Nephron progenitor cell (in vitro differentiated cells): ENCODE results near the gene TFEB.

Experiments
- DNase-seq: peaks from one replicate; pipeline ENCODE4 v3.0.0; 2021
- H3K27ac Mint-ChIP-seq: 2 replicates; pipeline ENCODE4 v1.8.0; 2021; ENCODE audit warnings: mild to moderate bottlenecking, moderate library complexity, mixed read lengths
- H3K27me3 Mint-ChIP-seq: 2 replicates; pipeline ENCODE4 v1.8.0; 2021; ENCODE audit warnings: mild to moderate bottlenecking, low read depth, mixed read lengths; ENCODE audit not compliant: poor library complexity
- H3K36me3 Mint-ChIP-seq: 2 replicates; pipeline ENCODE4 v1.8.0; 2021; ENCODE audit warnings: low read depth, mixed read lengths
- H3K4me1 Mint-ChIP-seq: 2 replicates; pipeline ENCODE4 v1.8.0; 2021; ENCODE audit warnings: mixed read lengths
- H3K4me3 Mint-ChIP-seq: 2 replicates; pipeline ENCODE4 v1.8.0; 2021; ENCODE audit warnings: mild to moderate bottlenecking, moderate library complexity, mixed read lengths
- H3K9me3 Mint-ChIP-seq: 2 replicates; pipeline ENCODE4 v1.8.0; 2021; ENCODE audit warnings: mild to moderate bottlenecking, moderate library complexity, mixed read lengths
- TF ChIP-seq, protein P1 (sequence below): fragments of 200-600 bp; sonication (generic); IDR thresholded peaks from 2 replicates; pipeline ENCODE4 v1.5.0; 2021; ENCODE audit warnings: antibody characterized with exemption

TFEB gene

DNA sequence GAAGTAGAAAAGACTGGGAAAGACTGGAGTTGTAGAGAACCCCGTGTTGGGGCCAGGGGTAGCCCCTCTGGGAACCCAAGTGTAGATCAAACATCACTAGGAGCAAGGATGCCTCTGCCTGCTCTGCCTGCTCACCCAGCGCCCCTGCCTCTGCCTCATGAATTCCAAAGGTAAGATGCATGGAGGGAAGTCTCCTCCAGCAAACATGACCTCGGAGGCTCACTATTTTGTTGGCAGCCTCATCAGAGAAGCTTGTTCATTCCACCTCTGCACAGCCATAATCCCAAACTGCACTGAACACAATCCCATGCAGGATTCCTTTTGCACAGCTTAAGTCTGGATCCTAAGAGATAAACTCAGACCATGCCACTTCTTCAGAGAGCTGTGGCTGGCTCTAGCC is 39.4 kb upstream of the TFEB start:
- Mint-ChIP-seq H3K4me3 (no peak overlapping the region), H3K4me1 (peaks cover 14% of the 10 kb centered on the region), H3K27me3 (peaks cover 11% of the 10 kb centered on the region), H3K9me3 (no peaks in the 10 kb centered on the region), H3K36me3 (peaks cover 24% of the 10 kb centered on the region), H3K27ac (no peak overlapping the region)
- DNase-seq, result no peak
- TF ChIP-seq, protein P1, sequence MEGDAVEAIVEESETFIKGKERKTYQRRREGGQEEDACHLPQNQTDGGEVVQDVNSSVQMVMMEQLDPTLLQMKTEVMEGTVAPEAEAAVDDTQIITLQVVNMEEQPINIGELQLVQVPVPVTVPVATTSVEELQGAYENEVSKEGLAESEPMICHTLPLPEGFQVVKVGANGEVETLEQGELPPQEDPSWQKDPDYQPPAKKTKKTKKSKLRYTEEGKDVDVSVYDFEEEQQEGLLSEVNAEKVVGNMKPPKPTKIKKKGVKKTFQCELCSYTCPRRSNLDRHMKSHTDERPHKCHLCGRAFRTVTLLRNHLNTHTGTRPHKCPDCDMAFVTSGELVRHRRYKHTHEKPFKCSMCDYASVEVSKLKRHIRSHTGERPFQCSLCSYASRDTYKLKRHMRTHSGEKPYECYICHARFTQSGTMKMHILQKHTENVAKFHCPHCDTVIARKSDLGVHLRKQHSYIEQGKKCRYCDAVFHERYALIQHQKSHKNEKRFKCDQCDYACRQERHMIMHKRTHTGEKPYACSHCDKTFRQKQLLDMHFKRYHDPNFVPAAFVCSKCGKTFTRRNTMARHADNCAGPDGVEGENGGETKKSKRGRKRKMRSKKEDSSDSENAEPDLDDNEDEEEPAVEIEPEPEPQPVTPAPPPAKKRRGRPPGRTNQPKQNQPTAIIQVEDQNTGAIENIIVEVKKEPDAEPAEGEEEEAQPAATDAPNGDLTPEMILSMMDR, result no peak

DNA sequence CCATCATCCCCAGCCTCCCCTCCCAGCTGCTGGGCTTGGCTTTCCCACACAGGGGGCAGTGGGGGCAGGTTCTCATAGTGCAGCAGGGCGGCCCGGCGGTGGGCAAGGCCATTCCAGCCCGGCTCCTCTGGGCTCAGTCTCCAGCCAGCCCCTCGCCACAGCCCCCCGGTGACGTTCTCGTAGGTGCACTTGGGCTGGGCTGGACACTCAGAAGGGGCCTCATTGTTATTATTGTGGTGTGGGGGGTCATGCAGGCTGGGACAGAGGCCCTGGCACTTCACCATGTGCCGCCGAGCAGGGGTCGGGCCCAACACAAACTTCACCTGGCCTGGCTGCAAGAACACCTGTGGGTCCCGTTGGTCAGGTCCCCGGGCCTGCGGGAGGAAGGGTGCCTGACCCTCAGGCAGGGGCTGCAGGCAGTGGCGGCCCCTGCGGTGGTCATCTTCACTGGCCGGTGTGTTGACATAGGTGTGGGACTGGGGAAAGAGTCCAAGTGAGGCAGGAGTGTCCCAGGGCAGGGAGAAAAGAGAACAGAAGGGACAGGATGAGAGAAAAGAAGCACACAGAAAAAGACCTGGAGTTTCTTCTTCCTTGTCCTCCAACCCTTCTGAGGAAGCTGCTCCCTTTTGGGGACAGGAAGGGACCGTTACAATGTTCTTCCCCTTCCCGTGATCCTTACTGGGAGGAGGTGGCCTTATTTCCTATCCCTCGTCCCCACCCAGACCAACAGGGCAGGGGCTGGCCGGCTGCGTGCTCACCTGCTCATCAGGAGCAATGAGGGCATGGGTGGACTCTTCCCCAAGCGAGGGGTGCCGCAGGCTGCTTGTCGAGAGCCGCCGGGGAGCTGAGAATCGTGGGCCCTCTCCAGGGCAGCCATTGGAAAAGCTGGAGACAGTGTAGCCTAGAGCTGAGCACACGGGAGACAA is 35.9 kb upstream of the TFEB start:
- Mint-ChIP-seq H3K4me1 (peaks cover 30% of the 10 kb centered on the region), H3K4me3 (no peak overlapping the region), H3K27me3 (peaks cover 8% of the 10 kb centered on the region), H3K27ac (no peak overlapping the region), H3K9me3 (no peaks in the 10 kb centered on the region), H3K36me3 (peaks cover 24% of the 10 kb centered on the region)
- TF ChIP-seq, protein P1, result no peak
- DNase-seq, result no peak

DNA sequence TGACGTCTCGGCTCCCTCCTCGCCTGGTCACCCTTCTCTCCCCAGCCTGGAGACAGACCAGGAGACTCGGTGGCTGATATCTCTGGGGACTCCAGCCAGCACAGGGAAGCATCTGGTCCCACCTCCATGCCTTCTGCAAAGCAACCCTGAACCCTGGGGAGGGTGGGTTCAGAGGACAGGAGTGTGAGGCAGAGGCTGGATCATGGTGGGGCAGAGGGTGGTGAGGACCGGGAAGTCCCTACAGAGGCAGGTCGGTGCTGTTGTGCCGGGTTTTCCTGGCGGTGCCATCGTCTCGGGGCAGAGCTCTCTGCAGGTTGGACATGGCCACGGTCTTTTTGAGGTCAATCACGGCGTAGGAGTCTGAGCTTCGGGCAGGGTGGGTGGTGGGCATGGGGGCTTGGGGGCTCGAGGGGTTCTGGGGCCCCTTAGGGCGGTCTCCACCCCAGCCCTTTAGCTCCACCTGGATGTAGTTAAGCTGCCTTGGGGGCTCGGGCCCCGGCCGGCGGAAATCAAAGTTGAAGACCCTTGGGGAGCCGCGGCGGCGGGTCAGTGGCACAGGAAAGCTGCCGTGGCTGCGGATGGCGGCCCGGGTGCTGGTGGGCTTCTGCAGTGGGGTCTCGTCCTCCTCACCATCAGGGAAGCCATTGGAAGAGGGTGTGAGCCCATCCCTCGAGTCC is 35.1 kb upstream of the TFEB start:
- Mint-ChIP-seq H3K36me3 (peaks cover 24% of the 10 kb centered on the region), H3K27ac (no peak overlapping the region), H3K27me3 (peaks cover 13% of the 10 kb centered on the region), H3K4me3 (no peak overlapping the region), H3K9me3 (no peaks in the 10 kb centered on the region), H3K4me1 (peaks cover 34% of the 10 kb centered on the region)
- TF ChIP-seq, protein P1, result no peak
- no peak for DNase-seq

DNA sequence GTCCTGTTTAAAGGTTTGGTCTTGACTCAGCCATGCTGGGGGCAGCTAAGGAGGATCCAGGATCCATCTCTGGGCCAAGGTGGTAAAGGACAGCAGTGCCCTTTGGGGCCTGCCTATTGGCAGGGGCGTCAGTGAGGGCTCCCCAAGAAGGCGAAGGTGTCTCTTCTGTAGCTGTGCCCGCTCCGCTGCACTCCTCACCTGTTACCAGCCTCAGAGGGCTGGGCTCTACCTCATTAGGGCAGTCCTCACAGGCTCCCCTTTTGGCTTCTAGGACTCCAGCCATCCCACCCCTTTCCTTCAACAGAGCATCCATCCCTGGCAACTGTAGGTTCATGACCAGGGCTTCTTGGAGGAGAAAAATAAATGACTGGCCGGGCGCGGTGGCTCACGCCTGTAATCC is 34.0 kb upstream of the TFEB start:
- H3K4me3 Mint-ChIP-seq, result no peak overlapping the region
- no peaks in the 10 kb centered on the region for H3K9me3 Mint-ChIP-seq
- H3K27ac Mint-ChIP-seq, result peak overlapping the region; percentile 29
- no peak for DNase-seq
- H3K4me1 Mint-ChIP-seq, result peaks cover 34% of the 10 kb centered on the region
- H3K27me3 Mint-ChIP-seq, result peaks cover 15% of the 10 kb centered on the region
- peaks cover 22% of the 10 kb centered on the region for H3K36me3 Mint-ChIP-seq
- TF ChIP-seq, protein P1, result no peak

DNA sequence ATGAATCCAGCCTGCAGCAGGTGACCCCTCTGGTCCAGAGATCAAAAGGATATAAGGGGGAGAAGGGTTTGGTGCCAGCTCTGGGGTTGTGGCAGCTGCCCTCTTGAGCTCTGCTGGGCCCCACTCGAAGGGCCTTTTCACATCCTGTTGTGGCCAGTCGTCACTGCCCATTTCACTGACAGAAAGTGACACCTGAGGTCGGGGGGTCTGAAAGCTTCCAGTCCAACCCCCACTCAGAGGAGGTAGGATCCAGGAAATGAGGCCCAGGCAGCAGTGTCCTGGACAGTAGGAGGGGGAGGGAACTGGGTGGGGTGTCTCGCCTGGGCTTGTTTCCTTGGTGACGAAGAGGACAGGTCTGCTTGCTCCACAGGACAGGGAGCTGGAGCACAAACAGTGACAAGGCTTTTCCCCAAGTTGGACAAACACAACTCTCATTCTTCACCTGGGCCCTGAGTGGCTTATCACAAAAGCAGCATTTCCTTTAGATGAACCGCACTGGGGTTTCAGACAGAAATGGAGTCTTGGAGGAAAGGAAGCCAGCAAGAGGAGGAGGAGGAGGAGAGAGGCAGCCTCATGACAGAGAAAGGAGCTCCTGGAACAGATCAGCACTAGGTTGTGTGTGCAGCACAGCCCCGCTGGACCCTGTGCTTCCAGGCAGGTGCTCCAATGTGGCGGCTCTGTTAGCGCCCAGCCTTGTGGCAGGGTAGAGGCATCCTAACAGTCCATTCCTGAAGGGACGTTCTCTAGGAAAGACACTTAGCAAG is 33.3 kb upstream of the TFEB start:
- H3K4me1 Mint-ChIP-seq, result peaks cover 39% of the 10 kb centered on the region
- no peak for DNase-seq

More for the DNA sequence above, 33.3 kb upstream of the TFEB start:
- Mint-ChIP-seq H3K27ac (peak overlapping the region; percentile 76), H3K27me3 (peaks cover 14% of the 10 kb centered on the region), H3K4me3 (peak overlapping the region; percentile 31), H3K36me3 (peaks cover 17% of the 10 kb centered on the region), H3K9me3 (no peaks in the 10 kb centered on the region)
- TF ChIP-seq, protein P1, result no peak
